Keratinocyte (primary cell): ENCODE measurements around the gene SLC12A1. TPM values are rescaled to one million over a fixed set of nuclear protein-coding genes. Genes with fewer than 3 reads are reported as not detected.

Experiments used
- DNase-seq: peaks from one replicate; pipeline ENCODE4 v3.0.0-alpha.2; 2011; ENCODE audit warnings: low read depth, missing footprints, low spot score
- FAIRE-seq: peaks from 2 replicates; lab custom pipeline; 2011; peaks lifted over from hg19 to GRCh38; lab: Jason Lieb, UNC
- H2AFZ ChIP-seq: 2 replicates; pipeline ENCODE4 v1.6.0; 2012; ENCODE audit warnings: low read length, control low read depth, inconsistent platforms; ENCODE audit not compliant: control insufficient read depth
- H3K27ac ChIP-seq: 2 replicates; pipeline ENCODE4 v1.5.1; 2011; ENCODE audit warnings: low read length; ENCODE audit not compliant: control insufficient read depth, insufficient read depth
- H3K27me3 ChIP-seq: 3 replicates; pipeline ENCODE4 v1.6.0; 2011; ENCODE audit warnings: low read length; ENCODE audit not compliant: control insufficient read depth, insufficient read depth; ENCODE audit errors: extremely low read depth
- H3K36me3 ChIP-seq, 2 experiments: 2 replicates in 1 of 2; 3 replicates in 1 of 2; pipeline ENCODE4 v1.5.1; 2011; ENCODE audit warnings: low read length in 2 of 2, mild to moderate bottlenecking in 1 of 2; ENCODE audit not compliant: control insufficient read depth in 2 of 2, insufficient read depth in 2 of 2; ENCODE audit errors: extremely low read depth in 1 of 2
- H3K4me1 ChIP-seq: 3 replicates; pipeline ENCODE4 v1.5.1; 2011; ENCODE audit warnings: low read length; ENCODE audit not compliant: control insufficient read depth, insufficient read depth; ENCODE audit errors: extremely low read depth
- H3K4me2 ChIP-seq: 3 replicates; pipeline ENCODE4 v1.6.0; 2011; ENCODE audit warnings: low read depth, low read length; ENCODE audit not compliant: control insufficient read depth, insufficient read depth; ENCODE audit errors: extremely low read depth
- H3K4me3 ChIP-seq, 3 experiments: fragments of 200-600 bp in 1 of 3; sonication (generic) in 1 of 3; 2 replicates in 2 of 3; 3 replicates in 1 of 3; pipeline ENCODE4 v1.5.1; 2011 to 2016; ENCODE audit warnings: low read length in 3 of 3, mild to moderate bottlenecking in 3 of 3, control low read depth in 2 of 3, inconsistent platforms in 1 of 3, low read depth in 1 of 3, mixed read lengths in 1 of 3, mixed run types in 1 of 3, moderate library complexity in 1 of 3; ENCODE audit not compliant: control insufficient read depth in 2 of 3, insufficient read depth in 2 of 3; ENCODE audit errors: extremely low read depth in 1 of 3
- H3K79me2 ChIP-seq: 2 replicates; pipeline ENCODE4 v1.6.0; 2012; ENCODE audit warnings: low read length; ENCODE audit not compliant: control insufficient read depth, insufficient read depth
- H3K9ac ChIP-seq: 3 replicates; pipeline ENCODE4 v1.6.0; 2011; ENCODE audit warnings: low read length; ENCODE audit not compliant: control insufficient read depth, insufficient read depth; ENCODE audit errors: extremely low read depth
- H3K9me1 ChIP-seq: 3 replicates; pipeline ENCODE4 v1.6.0; 2011; ENCODE audit warnings: low read length; ENCODE audit not compliant: control insufficient read depth, insufficient read depth; ENCODE audit errors: extremely low read depth
- H3K9me3 ChIP-seq: 2 replicates; pipeline ENCODE4 v1.5.1; 2012; ENCODE audit warnings: low read depth, low read length; ENCODE audit not compliant: control insufficient read depth
- H4K20me1 ChIP-seq: 3 replicates; pipeline ENCODE4 v1.6.0; 2011; ENCODE audit warnings: low read length; ENCODE audit not compliant: control insufficient read depth, insufficient read depth; ENCODE audit errors: extremely low read depth
- EZH2 ChIP-seq: IDR thresholded peaks from one replicate; pipeline ENCODE4 v1.6.1; 2012; ENCODE audit warnings: inconsistent platforms, mild to moderate bottlenecking, low read length, moderate library complexity
- dilution Hi-C: fragments of 300-500 bp; cut with MboI; formaldehyde crosslinking; loops from one replicate; pipeline ENCODE4 v1.7.0; 2020; ENCODE audit warnings: low sequenced_read_pairs; ENCODE audit not compliant: extremely low pct_ligation_motif_present
- polyA plus RNA-seq, 5 experiments: library from polyadenylated mRNA; depleted of rRNA in 3 of 5; stranded (reverse) in 3 of 5; stranded (forward) in 1 of 5; unstranded in 1 of 5; fragments of >200 nt; gene quantifications; 1 replicate in 1 of 5; 2 replicates in 3 of 5; 3 replicates in 1 of 5; pipeline versions ENCODE4 v1.2.1 to v1.2.3, GENCODE V29; 2011 to 2012; ENCODE audit warnings: missing spikeins in 2 of 5, low read depth in 1 of 5, low replicate concordance in 1 of 5
- TF ChIP-seq, protein P1 (sequence below), 3 experiments: IDR thresholded peaks in 1 of 3; conservative IDR thresholded peaks in 1 of 3; optimal IDR thresholded peaks in 1 of 3; 2 replicates in 2 of 3; 3 replicates in 1 of 3; pipeline versions ENCODE3 to v1.5.1; 2011; ENCODE audit warnings: low read length in 3 of 3, mild to moderate bottlenecking in 3 of 3, moderate library complexity in 2 of 3, control low read depth in 1 of 3, inconsistent platforms in 1 of 3; ENCODE audit not compliant: insufficient read depth in 2 of 3; ENCODE audit errors: extremely low read depth in 1 of 3

Gene SLC12A1
- polyA plus RNA-seq, 1 donor (not counting 4 experiments of a cell fraction or from before 2014, with no cell fraction given) = not detected

DNA sequence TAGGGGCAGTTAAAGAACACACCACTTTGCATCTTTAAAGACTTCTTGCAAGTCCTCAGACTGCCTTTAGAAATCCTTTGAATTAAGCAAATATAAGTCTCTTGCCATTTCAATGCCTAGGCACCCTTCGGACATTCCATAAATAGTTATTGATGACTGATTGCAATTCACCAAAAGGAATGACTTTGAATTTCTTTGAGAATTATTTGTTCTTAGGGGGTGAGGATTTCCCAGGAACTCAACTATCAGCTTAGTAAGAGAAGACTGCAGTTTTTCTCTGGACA is 27.5 kb upstream of the SLC12A1 start:
- Histone ChIP-seq H3K27ac (no peak overlapping the region), H3K36me3 (no peaks in the 10 kb centered on the region), H2AFZ (no peak overlapping the region), H3K79me2 (no peaks in the 10 kb centered on the region), H3K4me1 (no peaks in the 10 kb centered on the region), H3K4me2 (peak overlapping the region; percentile 39), H3K27me3 (peaks cover 4% of the 10 kb centered on the region), H3K9ac (no peak overlapping the region), H3K9me1 (no peaks in the 10 kb centered on the region), H3K9me3 (no peaks in the 10 kb centered on the region), H3K4me3 (peak overlapping the region in 1 of 3 experiments; percentile 11), H4K20me1 (no peaks in the 10 kb centered on the region)
- DNase-seq = no peak
- TF ChIP-seq, protein P1, sequence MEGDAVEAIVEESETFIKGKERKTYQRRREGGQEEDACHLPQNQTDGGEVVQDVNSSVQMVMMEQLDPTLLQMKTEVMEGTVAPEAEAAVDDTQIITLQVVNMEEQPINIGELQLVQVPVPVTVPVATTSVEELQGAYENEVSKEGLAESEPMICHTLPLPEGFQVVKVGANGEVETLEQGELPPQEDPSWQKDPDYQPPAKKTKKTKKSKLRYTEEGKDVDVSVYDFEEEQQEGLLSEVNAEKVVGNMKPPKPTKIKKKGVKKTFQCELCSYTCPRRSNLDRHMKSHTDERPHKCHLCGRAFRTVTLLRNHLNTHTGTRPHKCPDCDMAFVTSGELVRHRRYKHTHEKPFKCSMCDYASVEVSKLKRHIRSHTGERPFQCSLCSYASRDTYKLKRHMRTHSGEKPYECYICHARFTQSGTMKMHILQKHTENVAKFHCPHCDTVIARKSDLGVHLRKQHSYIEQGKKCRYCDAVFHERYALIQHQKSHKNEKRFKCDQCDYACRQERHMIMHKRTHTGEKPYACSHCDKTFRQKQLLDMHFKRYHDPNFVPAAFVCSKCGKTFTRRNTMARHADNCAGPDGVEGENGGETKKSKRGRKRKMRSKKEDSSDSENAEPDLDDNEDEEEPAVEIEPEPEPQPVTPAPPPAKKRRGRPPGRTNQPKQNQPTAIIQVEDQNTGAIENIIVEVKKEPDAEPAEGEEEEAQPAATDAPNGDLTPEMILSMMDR (optimal IDR thresholded peaks at IDR 0.05 in 1 of 3, IDR thresholded peaks at IDR 0.05 in 1 of 3, conservative IDR thresholded peaks at IDR 0.05 in 1 of 3; ENCODE audit: extremely low read depth in 1 of 3, insufficient read depth in 2 of 3, low read length in 3 of 3) = no peak
- no peak for TF ChIP-seq EZH2
- no peak for FAIRE-seq
- dilution Hi-C loops = no loop called here

DNA sequence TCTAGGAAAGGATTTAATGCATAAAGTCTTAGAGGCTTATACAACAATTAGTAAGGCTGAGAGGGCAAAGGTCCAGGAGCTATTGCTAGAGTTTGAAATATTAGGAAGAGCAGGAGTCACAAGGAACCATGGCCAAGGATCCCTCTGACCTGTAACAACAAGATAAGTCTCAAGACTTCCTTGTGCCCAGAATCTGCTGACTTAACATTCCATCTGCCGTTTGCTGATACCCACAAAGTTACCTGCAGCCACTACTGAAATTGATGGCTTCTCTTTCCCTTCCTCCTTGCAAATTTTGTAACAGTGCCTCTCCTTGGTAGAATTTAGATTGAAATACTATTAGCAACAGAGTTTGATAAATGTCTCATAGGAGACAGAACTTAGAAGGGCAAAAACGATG is 23.4 kb upstream of the SLC12A1 start:
- no peak overlapping the region for H3K9ac ChIP-seq
- no peak overlapping the region for H3K27ac ChIP-seq
- H3K4me2 ChIP-seq = no peak overlapping the region
- dilution Hi-C loops = no loop called here
- H3K4me3 ChIP-seq = no peak overlapping the region
- no peaks in the 10 kb centered on the region for H3K36me3 ChIP-seq
- DNase-seq = no peak
- FAIRE-seq = no peak
- H2AFZ ChIP-seq = no peak overlapping the region
- H4K20me1 ChIP-seq = no peaks in the 10 kb centered on the region
- TF ChIP-seq, protein P1 (optimal IDR thresholded peaks at IDR 0.05 in 1 of 3, IDR thresholded peaks at IDR 0.05 in 1 of 3, conservative IDR thresholded peaks at IDR 0.05 in 1 of 3; ENCODE audit: extremely low read depth in 1 of 3, insufficient read depth in 2 of 3, low read length in 3 of 3) = no peak
- TF ChIP-seq EZH2 = no peak
- H3K9me1 ChIP-seq = no peaks in the 10 kb centered on the region
- H3K4me1 ChIP-seq = no peaks in the 10 kb centered on the region
- H3K27me3 ChIP-seq = peaks cover 4% of the 10 kb centered on the region
- no peaks in the 10 kb centered on the region for H3K9me3 ChIP-seq
- H3K79me2 ChIP-seq = no peaks in the 10 kb centered on the region
